ENCODE results near the gene FAM13A.

GRCh38 chr4:88811904-88812303 lies 245.1 kb downstream of the FAM13A start:
- TF ChIP-seq CTCF (IDR thresholded peaks at IDR 0.05) (no peak), ZFX (IDR thresholded peaks at IDR 0.05; ENCODE audit: borderline replicate concordance) (no peak)
